Ovary (tissue), 3 donors: ENCODE measurements around the gene RMDN2.

Experiments used
- EP300 ChIP-seq: sonication (generic); formaldehyde crosslinking; IDR thresholded peaks from one replicate; pipeline ENCODE4 v1.6.1; 2017; ENCODE audit warnings: antibody characterized with exemption
- POLR2A ChIP-seq: fragments of 450-650 bp; IDR thresholded peaks from one replicate; pipeline ENCODE4 v1.6.1; 2017; ENCODE audit warnings: antibody characterized with exemption, mild to moderate bottlenecking, moderate library complexity
- TF ChIP-seq, protein P1 (sequence below), 3 donors: fragments of 450-650 bp in 2 of 3; fragments of 200-600 bp in 1 of 3; IDR thresholded peaks; one replicate each; pipeline versions ENCODE4 v1.5.1 to v1.8.0; 2016 to 2022; ENCODE audit warnings: antibody characterized with exemption in 3 of 3, mild to moderate bottlenecking in 1 of 3
- donor health status: DM: no; HTN: no; CAD: no.

DNA sequence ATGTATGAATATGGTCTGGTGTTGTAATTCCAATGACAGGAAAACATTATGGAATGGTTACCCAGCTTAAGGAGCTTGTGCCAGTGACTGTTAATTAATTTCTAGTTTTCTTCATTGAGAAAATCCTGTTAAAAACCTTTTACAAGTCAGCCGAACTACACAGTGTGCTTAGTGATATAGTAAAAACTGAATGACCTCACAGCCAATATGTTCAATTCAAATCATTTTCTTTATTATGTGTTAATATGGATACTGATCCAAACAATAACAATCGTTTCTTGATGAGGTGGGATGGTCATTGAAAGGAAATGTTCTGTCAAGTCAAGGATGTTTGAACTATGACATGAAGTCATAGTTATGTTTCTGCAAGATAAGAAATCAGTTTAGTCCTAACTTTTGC, 41.6 kb upstream of the RMDN2 start:
- TF ChIP-seq, protein P1, sequence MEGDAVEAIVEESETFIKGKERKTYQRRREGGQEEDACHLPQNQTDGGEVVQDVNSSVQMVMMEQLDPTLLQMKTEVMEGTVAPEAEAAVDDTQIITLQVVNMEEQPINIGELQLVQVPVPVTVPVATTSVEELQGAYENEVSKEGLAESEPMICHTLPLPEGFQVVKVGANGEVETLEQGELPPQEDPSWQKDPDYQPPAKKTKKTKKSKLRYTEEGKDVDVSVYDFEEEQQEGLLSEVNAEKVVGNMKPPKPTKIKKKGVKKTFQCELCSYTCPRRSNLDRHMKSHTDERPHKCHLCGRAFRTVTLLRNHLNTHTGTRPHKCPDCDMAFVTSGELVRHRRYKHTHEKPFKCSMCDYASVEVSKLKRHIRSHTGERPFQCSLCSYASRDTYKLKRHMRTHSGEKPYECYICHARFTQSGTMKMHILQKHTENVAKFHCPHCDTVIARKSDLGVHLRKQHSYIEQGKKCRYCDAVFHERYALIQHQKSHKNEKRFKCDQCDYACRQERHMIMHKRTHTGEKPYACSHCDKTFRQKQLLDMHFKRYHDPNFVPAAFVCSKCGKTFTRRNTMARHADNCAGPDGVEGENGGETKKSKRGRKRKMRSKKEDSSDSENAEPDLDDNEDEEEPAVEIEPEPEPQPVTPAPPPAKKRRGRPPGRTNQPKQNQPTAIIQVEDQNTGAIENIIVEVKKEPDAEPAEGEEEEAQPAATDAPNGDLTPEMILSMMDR (IDR thresholded peaks at IDR 0.05), result no peak
- no peak for TF ChIP-seq EP300
- no peak for TF ChIP-seq POLR2A
